Ovary (tissue), 9 donors: ENCODE results near the gene PUS10. TPM values are rescaled to one million over a fixed set of nuclear protein-coding genes. Genes with fewer than 3 reads are reported as not detected.

Experiments used
- DNase-seq, 5 donors: peaks; one replicate each; pipeline ENCODE4 v3.0.0-alpha.2; 2019 to 2020
- H3K27ac ChIP-seq, 2 donors: fragments of 200-600 bp; one replicate each; pipeline versions ENCODE4 v1.5.1 to v1.8.0; 2019 to 2022
- H3K27me3 ChIP-seq: fragments of 200-600 bp; one replicate; pipeline ENCODE4 v1.8.0; 2022
- H3K36me3 ChIP-seq: fragments of 200-600 bp; sonication (generic); one replicate; pipeline ENCODE4 v1.5.1; 2019
- H3K4me1 ChIP-seq: one replicate; pipeline ENCODE4 v1.8.1; 2013; ENCODE audit warnings: mild to moderate bottlenecking, moderate library complexity; ENCODE audit not compliant: insufficient read depth
- H3K4me3 ChIP-seq: fragments of 200-600 bp; sonication (generic); one replicate; pipeline ENCODE4 v1.5.1; 2017
- H3K9me3 ChIP-seq, 2 donors: fragments of 200-600 bp in 1 of 2; sonication (generic) in 1 of 2; one replicate each; pipeline versions ENCODE4 v1.5.1 to v1.8.1; 2013 to 2019; ENCODE audit warnings: mild to moderate bottlenecking in 1 of 2, moderate library complexity in 1 of 2
- EP300 ChIP-seq: sonication (generic); formaldehyde crosslinking; IDR thresholded peaks from one replicate; pipeline ENCODE4 v1.6.1; 2017; ENCODE audit warnings: antibody characterized with exemption
- POLR2A ChIP-seq: fragments of 450-650 bp; IDR thresholded peaks from one replicate; pipeline ENCODE4 v1.6.1; 2017; ENCODE audit warnings: antibody characterized with exemption, mild to moderate bottlenecking, moderate library complexity
- WGBS, 3 donors: extraction: QIAGEN DNeasy Blood & Tissue Kit in 1 of 3; methylation state at CpG; one replicate each; pipeline versions ENCODE4 v1.1.5 to v1.1.7; 2013 to 2017; 5-methylcytosine and 5-hydroxymethylcytosine counted together
- intact Hi-C, 4 donors: fragments of 100-400 bp; cut with DNase I; formaldehyde crosslinking; loops; one replicate each; pipeline versions ENCODE4 v1.11.0 to v1.15.1; 2022 to 2023
- polyA plus RNA-seq, 2 donors: library from polyadenylated mRNA; stranded (reverse); fragments of 200-250 nt in 1 of 2; fragments of 350-450 nt in 1 of 2; fragmentation: Illumina TruSeq in 1 of 2; extraction: RNeasy Lipid Tissue Mini Kit (QIAGEN cat#74804) in 1 of 2; gene quantifications; one replicate each; pipeline ENCODE4 v1.2.3, GENCODE V29; 2013 to 2014
- total RNA-seq, 7 donors: library from RNA; depleted of rRNA in 2 of 7; stranded (reverse); fragments of >200 nt in 2 of 7; fragmentation: NEBNext Ultra II Directional in 3 of 7; extraction: Animal tissue kit (Norgen Biotek cat#: 25700) in 3 of 7; gene quantifications; one replicate each; pipeline versions ENCODE4 v1.1.0 to v1.2.4, GENCODE V29; 2016 to 2023
- TF ChIP-seq, protein P1 (sequence below), 3 donors: fragments of 450-650 bp in 2 of 3; fragments of 200-600 bp in 1 of 3; IDR thresholded peaks; one replicate each; pipeline versions ENCODE4 v1.5.1 to v1.8.0; 2016 to 2022; ENCODE audit warnings: antibody characterized with exemption in 3 of 3, mild to moderate bottlenecking in 1 of 3
- donor health status: DM: no; HTN: no; CAD: no; lungs with moderate emphysema.
- donor health status: DM: no; HTN: no; CAD: no.
- donor health status: Bipolar disorder and iron deficiency.
- donor health status: DM: yes; HTN: yes; CAD: no.
- donor health status: DM: no; HTN: no; CAD: no.
- donor health status: DM: yes; HTN: yes; CAD: no.

PUS10 gene
- total and polyA plus RNA-seq, 9 donors, result 4.5 to 9.4 (median 6.7) TPM

DNA sequence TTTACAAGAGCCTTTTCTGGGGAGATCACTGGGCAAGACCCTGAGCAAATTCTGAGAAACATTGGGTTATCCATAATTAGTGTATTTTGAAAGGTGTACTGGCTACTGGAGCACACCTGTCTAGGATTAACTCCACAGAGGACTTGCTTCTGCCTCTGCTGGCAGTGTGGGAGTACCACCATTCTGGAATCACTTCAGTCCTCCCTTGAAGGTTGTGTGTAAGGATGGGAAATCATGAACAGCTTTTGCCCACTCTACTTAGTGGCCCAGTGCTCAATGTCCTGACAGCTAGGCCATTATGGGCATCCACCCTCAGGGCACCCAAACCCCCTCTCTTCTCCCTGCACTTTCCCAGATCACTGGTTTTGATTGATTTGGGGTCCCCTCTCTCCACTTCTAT, 39.5 kb upstream of the PUS10 start:
- Histone ChIP-seq H3K9me3 (no peaks in the 10 kb centered on the region), H3K4me3 (no peak overlapping the region), H3K36me3 (no peaks in the 10 kb centered on the region), H3K27me3 (no peaks in the 10 kb centered on the region), H3K27ac (no peak overlapping the region), H3K4me1 (peaks cover 7% of the 10 kb centered on the region)
- intact Hi-C loops, result no loop called here
- TF ChIP-seq EP300, result no peak
- TF ChIP-seq, protein P1, sequence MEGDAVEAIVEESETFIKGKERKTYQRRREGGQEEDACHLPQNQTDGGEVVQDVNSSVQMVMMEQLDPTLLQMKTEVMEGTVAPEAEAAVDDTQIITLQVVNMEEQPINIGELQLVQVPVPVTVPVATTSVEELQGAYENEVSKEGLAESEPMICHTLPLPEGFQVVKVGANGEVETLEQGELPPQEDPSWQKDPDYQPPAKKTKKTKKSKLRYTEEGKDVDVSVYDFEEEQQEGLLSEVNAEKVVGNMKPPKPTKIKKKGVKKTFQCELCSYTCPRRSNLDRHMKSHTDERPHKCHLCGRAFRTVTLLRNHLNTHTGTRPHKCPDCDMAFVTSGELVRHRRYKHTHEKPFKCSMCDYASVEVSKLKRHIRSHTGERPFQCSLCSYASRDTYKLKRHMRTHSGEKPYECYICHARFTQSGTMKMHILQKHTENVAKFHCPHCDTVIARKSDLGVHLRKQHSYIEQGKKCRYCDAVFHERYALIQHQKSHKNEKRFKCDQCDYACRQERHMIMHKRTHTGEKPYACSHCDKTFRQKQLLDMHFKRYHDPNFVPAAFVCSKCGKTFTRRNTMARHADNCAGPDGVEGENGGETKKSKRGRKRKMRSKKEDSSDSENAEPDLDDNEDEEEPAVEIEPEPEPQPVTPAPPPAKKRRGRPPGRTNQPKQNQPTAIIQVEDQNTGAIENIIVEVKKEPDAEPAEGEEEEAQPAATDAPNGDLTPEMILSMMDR (IDR thresholded peaks at IDR 0.05), result no peak
- no peak for TF ChIP-seq POLR2A
- DNase-seq, result no peak

DNA sequence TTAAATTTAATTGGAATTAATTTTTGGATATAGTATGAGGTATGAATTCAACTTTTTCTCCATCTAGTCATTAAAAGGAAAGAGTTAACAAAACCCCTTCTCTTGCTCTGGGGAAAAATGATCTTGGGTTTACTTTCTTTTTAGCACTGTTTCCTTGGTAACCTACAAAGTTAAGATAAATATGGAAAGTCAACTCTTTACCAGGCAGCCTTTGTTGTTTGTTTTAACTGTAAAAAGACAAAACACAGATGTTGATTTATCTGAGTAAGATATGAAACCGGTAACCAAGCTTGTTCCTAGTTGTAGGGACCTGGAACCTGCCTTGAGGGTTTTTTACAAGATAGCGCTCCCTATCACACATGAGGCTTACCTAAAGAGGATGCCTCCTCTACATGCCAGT, 37.5 kb upstream of the PUS10 start:
- TF ChIP-seq, protein P1 (IDR thresholded peaks at IDR 0.05), result no peak
- TF ChIP-seq POLR2A, result no peak
- TF ChIP-seq EP300, result no peak
- Histone ChIP-seq H3K36me3 (no peaks in the 10 kb centered on the region), H3K4me3 (no peak overlapping the region), H3K4me1 (peaks cover 7% of the 10 kb centered on the region), H3K27me3 (no peaks in the 10 kb centered on the region), H3K9me3 (no peaks in the 10 kb centered on the region), H3K27ac (no peak overlapping the region)
- no peak for DNase-seq
- WGBS, 3 donors, result 7 to 34% (median 16%) methylated on average over 2 of the region's 2 CpGs
- intact Hi-C loops, result no loop called here

DNA sequence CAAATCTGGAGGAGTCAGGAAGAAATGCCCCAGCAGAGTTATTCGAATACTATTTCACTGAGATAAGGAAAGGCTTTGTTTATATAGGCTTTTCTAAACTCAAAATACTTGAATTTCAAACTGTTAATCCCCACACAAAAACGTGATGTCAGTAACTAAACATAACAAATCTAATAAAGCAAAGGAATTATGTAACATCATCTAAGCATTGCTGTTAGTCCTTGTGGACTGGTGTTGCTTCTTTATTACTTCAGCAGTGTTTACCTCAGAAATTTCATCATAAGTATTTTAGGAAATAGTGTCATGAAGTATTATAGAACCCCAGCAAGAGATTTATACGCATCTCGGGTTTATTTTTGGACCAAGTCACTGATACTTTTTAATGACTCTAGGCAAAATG, 27.9 kb upstream of the PUS10 start:
- H3K27ac ChIP-seq, result peak overlapping the region in 1 of 2 donors; percentile 2
- peaks cover 5% of the 10 kb centered on the region for H3K4me1 ChIP-seq
- H3K4me3 ChIP-seq, result no peak overlapping the region
- TF ChIP-seq, protein P1 (IDR thresholded peaks at IDR 0.05), result no peak
- TF ChIP-seq POLR2A (no peak), EP300 (no peak)
- no peaks in the 10 kb centered on the region for H3K27me3 ChIP-seq
- intact Hi-C loops, result no loop called here
- WGBS, 3 donors, result 7 to 10% (median 9%) methylated on average over 4 of the region's 4 CpGs
- no peak for DNase-seq
- no peaks in the 10 kb centered on the region for H3K36me3 ChIP-seq
- H3K9me3 ChIP-seq, result no peaks in the 10 kb centered on the region

DNA sequence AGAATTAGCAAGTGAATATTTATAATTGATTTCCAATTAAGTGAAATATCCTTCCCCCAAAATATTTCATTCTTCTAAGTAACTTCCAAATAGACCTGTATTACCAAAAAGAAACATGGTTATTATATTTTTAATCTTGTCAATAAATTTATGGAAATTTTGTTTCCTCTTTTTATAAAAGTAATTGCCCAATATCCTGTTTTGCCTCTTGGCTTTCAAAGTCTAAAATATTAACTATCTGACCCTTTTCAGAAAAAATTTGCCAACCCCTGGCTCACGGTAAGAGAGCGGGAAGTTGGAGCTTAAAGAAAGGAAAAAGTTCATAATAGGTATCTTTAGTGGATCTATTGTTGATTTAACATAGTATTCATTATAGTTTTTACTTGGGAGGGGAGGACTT, 27.2 kb upstream of the PUS10 start:
- Histone ChIP-seq H3K27ac (no peak overlapping the region), H3K27me3 (no peaks in the 10 kb centered on the region), H3K36me3 (no peaks in the 10 kb centered on the region), H3K9me3 (no peaks in the 10 kb centered on the region), H3K4me3 (no peak overlapping the region), H3K4me1 (peaks cover 5% of the 10 kb centered on the region)
- DNase-seq, result no peak
- intact Hi-C loops, result no loop called here
- 36 to 41% (median 39%) methylated on average over 2 of the region's 2 CpGs for WGBS, 3 donors
- TF ChIP-seq, protein P1 (IDR thresholded peaks at IDR 0.05), result no peak
- TF ChIP-seq POLR2A, result no peak
- no peak for TF ChIP-seq EP300

DNA sequence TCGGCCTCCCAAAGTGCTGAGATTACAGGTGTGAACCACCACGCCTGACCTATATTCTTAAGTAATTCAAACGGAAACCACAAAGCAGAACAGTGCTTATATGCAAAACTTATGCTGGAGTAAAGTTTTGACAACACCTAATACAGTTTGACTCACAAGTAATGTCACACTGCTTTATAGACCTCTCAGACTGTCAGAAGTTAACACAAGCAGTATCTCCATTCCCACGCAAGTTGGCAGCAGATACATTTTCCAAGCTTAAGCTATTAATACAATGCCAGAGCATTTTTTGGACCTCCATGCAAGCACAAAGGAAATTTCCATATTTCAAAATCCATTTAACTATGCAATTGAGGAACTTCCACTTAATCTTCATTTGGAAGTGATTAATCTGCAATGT, 26.6 kb upstream of the PUS10 start:
- Histone ChIP-seq H3K27me3 (no peaks in the 10 kb centered on the region), H3K4me1 (peaks cover 5% of the 10 kb centered on the region), H3K27ac (no peak overlapping the region), H3K9me3 (no peaks in the 10 kb centered on the region), H3K36me3 (no peaks in the 10 kb centered on the region), H3K4me3 (no peak overlapping the region)
- TF ChIP-seq POLR2A (no peak), EP300 (no peak)
- TF ChIP-seq, protein P1 (IDR thresholded peaks at IDR 0.05), result no peak
- intact Hi-C loops, result no loop called here
- WGBS, 3 donors, result 62 to 67% (median 64%) methylated on average over 4 of the region's 4 CpGs
- DNase-seq, result no peak
